Chondrocyte (in vitro differentiated cells): ENCODE measurements around the gene MTR. TPM values are rescaled to one million over a fixed set of nuclear protein-coding genes. Genes with fewer than 3 reads are reported as not detected.

ENCODE experiments used
- DNase-seq: peaks from one replicate; pipeline ENCODE4 v3.0.0; 2021; ENCODE audit warnings: mixed read lengths, low spot score
- H3K27ac Mint-ChIP-seq: one replicate; pipeline ENCODE4 v1.8.0; 2021; ENCODE audit warnings: mild to moderate bottlenecking, moderate library complexity, mixed read lengths; ENCODE audit not compliant: unreplicated experiment
- H3K27me3 Mint-ChIP-seq: 2 replicates; pipeline ENCODE4 v1.8.0; 2021; ENCODE audit warnings: low read depth, mixed read lengths
- H3K36me3 Mint-ChIP-seq: 2 replicates; pipeline ENCODE4 v1.8.0; 2021; ENCODE audit warnings: low read depth, mixed read lengths
- H3K4me1 Mint-ChIP-seq: 2 replicates; pipeline ENCODE4 v1.8.0; 2021; ENCODE audit warnings: low read depth, mild to moderate bottlenecking, mixed read lengths
- H3K4me3 Mint-ChIP-seq: one replicate; pipeline ENCODE4 v1.8.0; 2021; ENCODE audit warnings: mild to moderate bottlenecking, moderate library complexity, mixed read lengths; ENCODE audit not compliant: unreplicated experiment
- H3K9me3 Mint-ChIP-seq: 2 replicates; pipeline ENCODE4 v1.8.0; 2021; ENCODE audit warnings: low read depth, mixed read lengths
- CTCF ChIP-seq: fragments of 200-600 bp; sonication (generic); IDR thresholded peaks from 2 replicates; pipeline ENCODE4 v1.5.0; 2021; ENCODE audit warnings: antibody characterized with exemption, mild to moderate bottlenecking, moderate library complexity
- total RNA-seq: library from RNA; stranded (reverse); gene quantifications from 3 replicates; pipeline ENCODE4 v1.2.1, GENCODE V29; 2021

MTR gene
- total RNA-seq, 1 donor from 2014 or later: 39.1 TPM

GRCh38 chr1:236886199-236886598, 91.1 kb downstream of the MTR start:
- Mint-ChIP-seq H3K27ac (no peak overlapping the region), H3K4me3 (no peak overlapping the region), H3K27me3 (no peaks in the 10 kb centered on the region), H3K9me3 (no peaks in the 10 kb centered on the region), H3K4me1 (no peaks in the 10 kb centered on the region), H3K36me3 (peaks cover 36% of the 10 kb centered on the region)
- TF ChIP-seq CTCF: no peak
- no peak for DNase-seq

- no peaks in the 10 kb centered on the region for H3K27me3 Mint-ChIP-seq
- TF ChIP-seq CTCF: no peak
- peaks cover 41% of the 10 kb centered on the region for H3K36me3 Mint-ChIP-seq
- H3K4me1 Mint-ChIP-seq: no peaks in the 10 kb centered on the region
- no peak overlapping the region for H3K27ac Mint-ChIP-seq
- DNase-seq: no peak
- no peak overlapping the region for H3K4me3 Mint-ChIP-seq
- H3K9me3 Mint-ChIP-seq: no peaks in the 10 kb centered on the region
These were observed 92.0 kb downstream of the MTR start for GRCh38 chr1:236887081-236887480.

GRCh38 chr1:236888126-236888525, 93.0 kb downstream of the MTR start:
- no peak overlapping the region for H3K27ac Mint-ChIP-seq
- peaks cover 45% of the 10 kb centered on the region for H3K36me3 Mint-ChIP-seq
- H3K4me3 Mint-ChIP-seq: no peak overlapping the region
- no peaks in the 10 kb centered on the region for H3K27me3 Mint-ChIP-seq
- H3K4me1 Mint-ChIP-seq: no peaks in the 10 kb centered on the region
- H3K9me3 Mint-ChIP-seq: no peaks in the 10 kb centered on the region
- no peak for DNase-seq
- no peak for TF ChIP-seq CTCF

- Mint-ChIP-seq H3K27ac (no peak overlapping the region), H3K4me1 (no peaks in the 10 kb centered on the region), H3K4me3 (no peak overlapping the region), H3K27me3 (no peaks in the 10 kb centered on the region), H3K36me3 (peaks cover 47% of the 10 kb centered on the region), H3K9me3 (no peaks in the 10 kb centered on the region)
- TF ChIP-seq CTCF: no peak
- DNase-seq: no peak
These were observed 93.8 kb downstream of the MTR start for GRCh38 chr1:236888903-236889302.

- no peak for TF ChIP-seq CTCF
- H3K36me3 Mint-ChIP-seq: peaks cover 50% of the 10 kb centered on the region
- no peaks in the 10 kb centered on the region for H3K27me3 Mint-ChIP-seq
- no peak overlapping the region for H3K4me3 Mint-ChIP-seq
- no peaks in the 10 kb centered on the region for H3K9me3 Mint-ChIP-seq
- DNase-seq: no peak
- no peaks in the 10 kb centered on the region for H3K4me1 Mint-ChIP-seq
- H3K27ac Mint-ChIP-seq: no peak overlapping the region
These were observed 95.3 kb downstream of the MTR start for GRCh38 chr1:236890152-236891056.
